HepG2 (cell line): ENCODE data around the gene PRSS8. TPM values are rescaled to one million over a fixed set of nuclear protein-coding genes. Genes with fewer than 3 reads are reported as not detected.

Experiments
- ATF2 ChIP-seq: sonication (generic); formaldehyde crosslinking; IDR thresholded peaks from 2 replicates; pipeline ENCODE4 v1.4.0; 2020; ENCODE audit warnings: missing genetic modification reagents
- CENPX ChIP-seq: sonication (generic); formaldehyde crosslinking; IDR thresholded peaks from 2 replicates; pipeline ENCODE4 v1.9.0; 2021; ENCODE audit warnings: mild to moderate bottlenecking, missing genetic modification reagents, moderate library complexity
- KLF16 ChIP-seq, 2 experiments: sonication (generic) in 1 of 2; formaldehyde crosslinking in 1 of 2; IDR thresholded peaks; 2 replicates each; pipeline versions ENCODE4 v1.6.1 to v1.8.0; 2016 to 2023; ENCODE audit warnings: missing genetic modification reagents in 2 of 2, missing compliant biosample characterization in 1 of 2
- PBX2 ChIP-seq: IDR thresholded peaks from 2 replicates; pipeline ENCODE4 v1.6.1; 2016; ENCODE audit warnings: control low read depth
- POLR2G ChIP-seq: fragments of 200-400 bp; formaldehyde crosslinking; IDR thresholded peaks from 2 replicates; pipeline ENCODE4 v1.6.1; 2018; ENCODE audit warnings: mild to moderate bottlenecking, low read depth, low read length, moderate library complexity
- RBM22 ChIP-seq: fragments of 200-400 bp; formaldehyde crosslinking; optimal IDR thresholded peaks from 2 replicates; pipeline ENCODE3; 2017; ENCODE audit warnings: mild to moderate bottlenecking, low read length, moderate library complexity
- RFXAP ChIP-seq: sonication (generic); formaldehyde crosslinking; IDR thresholded peaks from 2 replicates; pipeline ENCODE4 v1.4.0; 2020; ENCODE audit warnings: missing genetic modification reagents, borderline replicate concordance
- TBX3 ChIP-seq: fragments of 450-650 bp; IDR thresholded peaks from 2 replicates; pipeline ENCODE4 v1.6.1; 2017; ENCODE audit warnings: antibody characterized with exemption, mild to moderate bottlenecking, inconsistent platforms, borderline replicate concordance
- ZBTB34 ChIP-seq: sonication (generic); formaldehyde crosslinking; IDR thresholded peaks from 2 replicates; pipeline ENCODE4 v1.8.0; 2022; ENCODE audit warnings: mild to moderate bottlenecking, missing genetic modification reagents
- ZFP82 ChIP-seq: sonication (generic); formaldehyde crosslinking; IDR thresholded peaks from 2 replicates; pipeline ENCODE4 v1.5.1; 2020; ENCODE audit warnings: mild to moderate bottlenecking, missing genetic modification reagents, borderline replicate concordance
- ZNF34 ChIP-seq: sonication (generic); formaldehyde crosslinking; IDR thresholded peaks from 2 replicates; pipeline ENCODE4 v1.4.0; 2020; ENCODE audit warnings: mild to moderate bottlenecking, missing genetic modification reagents, borderline replicate concordance
- ZNF407 ChIP-seq: sonication (generic); formaldehyde crosslinking; IDR thresholded peaks from one replicate; pipeline ENCODE4 v1.5.1; 2020; ENCODE audit warnings: mild to moderate bottlenecking, missing genetic modification reagents; ENCODE audit errors: not compliant biosample characterization
- ZNF44 ChIP-seq: sonication (generic); formaldehyde crosslinking; IDR thresholded peaks from 2 replicates; pipeline ENCODE4 v1.5.1; 2020; ENCODE audit warnings: mild to moderate bottlenecking, missing genetic modification reagents
- ZNF530 ChIP-seq: sonication (generic); formaldehyde crosslinking; IDR thresholded peaks from 2 replicates; pipeline ENCODE4 v1.5.0; 2020; ENCODE audit warnings: low read depth, mild to moderate bottlenecking, missing genetic modification reagents
- ZNF879 ChIP-seq: sonication (generic); formaldehyde crosslinking; IDR thresholded peaks from 2 replicates; pipeline ENCODE4 v1.8.1; 2023; ENCODE audit warnings: missing genetic modification reagents
- polyA plus RNA-seq, 8 experiments: library from polyadenylated mRNA; depleted of rRNA in 3 of 8; stranded (reverse) in 7 of 8; unstranded in 1 of 8; fragments of >200 nt; fragmentation: Illumina TruSeq in 4 of 8; extraction: Trizol in 4 of 8; gene quantifications; 2 replicates each; pipeline versions ENCODE4 v1.2.1 to v1.2.3, GENCODE V29; 2011 to 2016; ENCODE audit warnings: low read depth in 4 of 8, missing spikeins in 1 of 8, mixed read lengths in 1 of 8; ENCODE audit not compliant: insufficient read depth in 1 of 8
- total RNA-seq, 5 experiments: library from RNA; depleted of rRNA; stranded (reverse); fragments of >200 nt; fragmentation: Illumina TruSeq; extraction: Trizol; gene quantifications; 2 replicates each; pipeline ENCODE4 v1.2.3, GENCODE V29; 2016; ENCODE audit warnings: low read depth in 1 of 5

The PRSS8 gene
- total and polyA plus RNA-seq, 2 of the 13 experiments (the other 11 are each of a cell fraction or from before 2014, with no cell fraction given): 2.6 to 7.2 TPM

GRCh38 chr16:31105677-31106213 is 29.8 kb downstream of the PRSS8 start (continued):
- TF ChIP-seq ZNF407 (peak; percentile 59), ZNF34 (CRISPR knock-in tag) (peak; percentile 73; the same call in 1 of the 2 replicates), CENPX (no peak), KLF16 (CRISPR knock-in tag; IDR thresholded peaks at IDR 0.05) (peak in 1 of 2 experiments; percentile 98; a peak in 2 of 4 replicates), ZNF530 (CRISPR knock-in tag) (0 out of 2 replicates have a peak, but pooled peaks have one; percentile 82), ZNF44 (CRISPR knock-in tag) (peak; percentile 90), PBX2 (no peak), TBX3 (no peak), ZBTB34 (CRISPR knock-in tag) (peak; percentile 99), POLR2G (peak; percentile 79), RBM22 (no peak), ZNF879 (CRISPR knock-in tag) (peak; percentile 95; the same call in 1 of the 2 replicates), ZFP82 (CRISPR knock-in tag) (peak; percentile 96; the same call in 1 of the 2 replicates), RFXAP (CRISPR knock-in tag) (peak; percentile 95), ATF2 (CRISPR knock-in tag) (peak; percentile 93)
